Measurements from ENCODE around the gene TP53TG3B.
"Not testable (repeated sequence)": the region's sequence is repeated elsewhere in the genome, so short reads cannot be mapped to it uniquely, and the experiment has no call there.

TP53TG3B gene, protein sequence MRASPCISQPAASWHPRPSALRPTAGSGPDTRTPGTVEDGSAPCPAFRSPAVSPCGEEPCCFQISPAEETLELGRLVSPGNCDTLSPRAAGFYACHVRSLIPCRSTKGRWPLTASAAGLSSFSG

DNA sequence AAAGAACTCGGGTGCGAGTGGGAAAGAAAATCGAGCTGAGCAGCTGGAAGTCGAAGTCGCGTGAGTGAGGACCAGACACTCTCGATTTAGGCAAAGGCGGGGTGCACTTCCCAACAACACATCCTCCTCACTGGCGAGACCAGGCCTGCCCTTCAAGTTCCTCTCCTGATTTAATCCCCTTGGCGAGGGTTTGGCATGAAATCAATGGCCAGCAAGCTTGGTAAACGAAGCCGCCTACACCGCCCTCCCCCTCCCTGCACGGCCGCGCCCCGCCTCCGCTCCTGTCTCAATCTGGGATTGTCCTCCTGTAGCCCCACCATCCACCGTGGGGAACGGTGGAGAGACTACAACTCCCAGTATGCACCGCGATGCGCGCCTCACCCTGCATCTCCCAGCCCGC lies at the start of gene TP53TG3B:
Gene TP53TG3B (plus strand): TSS at position 301 of the 400 bp plus-strand sequence. CDS start 68 bp downstream, at position 369.
- in situ Hi-C loops (cut with HindIII; ENCODE audit: low sequenced_read_pairs); H3K4me3 ChIP-seq (ENCODE audit: low read depth, low read length); DNase-seq (ENCODE audit: low read depth, low spot score): not testable (repeated sequence)

DNA sequence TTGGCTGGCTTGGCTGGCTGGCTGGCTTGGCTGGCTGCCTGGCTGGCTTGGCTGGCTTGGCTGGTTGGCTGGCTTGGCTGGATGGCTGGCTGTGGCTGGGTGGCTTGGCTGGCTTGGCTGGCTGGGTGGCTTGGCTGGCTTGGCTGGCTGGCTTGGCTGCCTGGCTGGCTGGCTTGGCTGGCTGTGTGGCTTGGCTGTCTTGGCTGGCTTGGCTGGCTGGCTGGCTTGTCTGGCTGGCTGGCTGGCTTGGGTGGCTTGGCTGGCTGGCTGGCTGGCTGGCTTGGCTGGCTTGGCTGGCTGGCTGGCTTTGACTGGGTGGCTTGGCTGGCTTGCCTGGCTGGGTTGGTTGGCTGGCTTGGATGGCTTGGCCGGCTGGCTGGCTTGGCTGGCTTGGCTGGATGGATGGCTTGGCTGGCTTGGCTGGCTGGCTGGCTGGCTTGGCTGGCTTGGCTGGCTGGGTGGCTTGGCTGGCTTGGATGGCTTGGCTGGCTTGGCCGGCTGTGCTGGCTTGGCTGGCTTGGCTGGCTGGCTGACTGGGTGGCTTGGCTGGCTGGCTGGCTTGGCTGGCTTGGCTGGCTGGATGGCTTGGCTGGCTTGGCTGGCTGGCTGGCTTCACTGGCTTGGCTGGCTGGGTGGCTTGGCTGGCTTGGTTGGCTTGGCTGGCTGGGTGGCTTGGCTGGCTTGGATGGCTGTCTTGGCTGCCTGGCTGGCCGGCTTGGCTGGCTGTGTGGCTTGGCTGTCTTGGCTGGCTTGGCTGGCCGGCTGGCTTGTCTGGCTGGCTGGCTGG lies 24.2 kb upstream of the TP53TG3B start:
- DNase-seq (ENCODE audit: low read depth, low spot score); H3K4me3 ChIP-seq (ENCODE audit: low read depth, low read length); in situ Hi-C loops (cut with HindIII; ENCODE audit: low sequenced_read_pairs): not testable (repeated sequence)

DNA sequence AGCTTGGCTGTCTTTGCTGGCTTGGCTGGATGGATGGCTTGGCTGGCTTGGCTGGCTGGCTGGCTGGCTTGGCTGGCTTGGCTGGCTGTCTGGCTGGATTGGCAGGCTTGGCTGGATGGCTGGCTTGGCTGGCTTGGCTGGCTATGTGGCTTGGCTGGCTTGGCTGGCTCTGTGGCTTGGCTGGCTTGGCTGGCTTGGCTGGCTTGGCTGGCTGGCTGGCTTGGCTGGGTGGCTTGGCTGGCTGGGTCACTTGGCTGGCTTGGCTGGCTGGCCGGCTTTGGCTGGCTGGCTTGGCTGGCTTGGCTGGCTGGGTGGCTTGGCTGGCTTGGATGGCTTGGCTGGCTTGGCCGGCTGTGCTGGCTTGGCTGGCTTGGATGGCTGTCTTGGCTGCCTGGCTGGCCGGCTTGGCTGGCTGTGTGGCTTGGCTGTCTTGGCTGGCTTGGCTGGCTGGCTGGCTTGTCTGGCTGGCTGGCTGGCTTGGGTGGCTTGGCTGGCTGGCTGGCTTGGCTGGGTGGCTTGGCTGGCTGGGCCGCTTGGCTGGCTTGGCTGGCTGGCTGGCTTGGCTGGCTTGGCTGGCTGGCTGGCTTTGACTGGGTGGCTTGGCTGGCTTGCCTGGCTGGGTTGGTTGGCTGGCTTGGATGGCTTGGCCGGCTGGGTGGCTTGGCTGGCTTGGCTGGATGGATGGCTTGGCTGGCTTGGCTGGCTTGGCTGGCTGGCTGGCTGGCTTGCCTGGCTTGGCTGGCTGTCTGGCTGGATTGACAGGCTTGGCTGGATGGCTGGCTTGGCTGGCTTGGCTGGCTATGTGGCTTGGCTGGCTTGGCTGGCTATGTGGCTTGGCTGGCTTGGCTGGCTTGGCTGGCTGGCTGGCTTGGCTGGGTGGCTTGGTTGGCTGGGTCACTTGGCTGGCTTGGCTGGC lies 22.8 kb upstream of the TP53TG3B start:
- H3K4me3 ChIP-seq (ENCODE audit: low read depth, low read length); in situ Hi-C loops (cut with HindIII; ENCODE audit: low sequenced_read_pairs): not testable (repeated sequence)
- DNase-seq (ENCODE audit: low read depth, low spot score), result peak; percentile 1

DNA sequence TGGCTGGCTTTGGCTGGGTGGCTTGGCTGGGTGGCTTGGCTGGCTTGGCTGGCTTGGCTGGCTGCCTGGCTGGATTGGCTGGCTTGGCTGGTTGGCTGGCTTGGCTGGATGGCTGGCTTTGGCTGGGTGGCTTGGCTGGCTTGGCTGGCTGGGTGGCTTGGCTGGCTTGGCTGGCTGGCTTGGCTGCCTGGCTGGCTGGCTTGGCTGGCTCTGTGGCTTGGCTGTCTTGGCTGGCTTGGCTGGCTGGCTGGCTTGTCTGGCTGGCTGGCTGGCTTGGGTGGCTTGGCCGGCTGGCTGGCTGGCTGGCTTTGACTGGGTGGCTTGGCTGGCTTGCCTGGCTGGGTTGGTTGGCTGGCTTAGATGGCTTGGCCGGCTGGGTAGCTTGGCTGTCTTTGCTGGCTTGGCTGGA lies 22.1 kb upstream of the TP53TG3B start:
- in situ Hi-C loops (cut with HindIII; ENCODE audit: low sequenced_read_pairs); DNase-seq (ENCODE audit: low read depth, low spot score): not testable (repeated sequence)

DNA sequence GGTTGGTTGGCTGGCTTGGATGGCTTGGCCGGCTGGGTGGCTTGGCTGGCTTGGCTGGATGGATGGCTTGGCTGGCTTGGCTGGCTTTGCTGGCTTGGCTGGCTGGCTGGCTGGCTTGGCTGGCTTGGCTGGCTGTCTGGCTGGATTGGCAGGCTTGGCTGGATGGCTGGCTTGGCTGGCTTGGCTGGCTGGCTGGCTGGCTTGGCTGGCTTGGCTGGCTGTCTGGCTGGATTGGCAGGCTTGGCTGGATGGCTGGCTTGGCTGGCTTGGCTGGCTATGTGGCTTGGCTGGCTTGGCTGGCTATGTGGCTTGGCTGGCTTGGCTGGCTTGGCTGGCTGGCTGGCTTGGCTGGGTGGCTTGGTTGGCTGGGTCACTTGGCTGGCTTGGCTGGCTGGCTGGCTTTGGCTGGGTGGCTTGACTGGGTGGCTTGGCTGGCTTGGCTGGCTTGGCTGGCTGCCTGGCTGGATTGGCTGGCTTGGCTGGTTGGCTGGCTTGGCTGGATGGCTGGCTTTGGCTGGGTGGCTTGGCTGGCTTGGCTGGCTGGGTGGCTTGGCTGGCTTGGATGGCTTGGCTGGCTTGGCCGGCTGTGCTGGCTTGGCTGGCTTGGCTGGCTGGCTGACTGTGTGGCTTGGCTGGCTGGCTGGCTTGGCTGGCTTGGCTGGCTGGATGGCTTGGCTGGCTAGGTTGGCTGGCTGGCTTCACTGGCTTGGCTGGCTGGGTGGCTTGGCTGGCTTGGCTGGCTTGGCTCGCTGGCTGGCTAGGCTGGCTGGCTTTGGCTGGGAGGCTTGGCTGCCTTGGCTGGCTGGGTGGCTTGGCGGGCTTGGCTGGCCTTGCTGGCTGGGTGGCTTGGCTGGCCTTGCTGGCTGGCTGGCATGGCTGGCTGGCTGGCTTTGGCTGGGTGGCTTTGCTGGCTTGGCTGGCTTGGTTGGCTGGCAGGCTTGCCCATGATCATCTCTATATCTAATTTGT lies 21.3 kb upstream of the TP53TG3B start:
- H3K4me3 ChIP-seq (ENCODE audit: low read depth, low read length); in situ Hi-C loops (cut with HindIII; ENCODE audit: low sequenced_read_pairs): not testable (repeated sequence)
- DNase-seq (ENCODE audit: low read depth, low spot score), result peak; percentile 0

More for the DNA sequence above, 22.1 kb upstream of the TP53TG3B start:
- H3K4me3 ChIP-seq (ENCODE audit: low read depth, low read length), result not testable (repeated sequence)

Data from astrocyte of the spinal cord (primary cell).